Spleen (tissue), 11 donors: Measurements from ENCODE around the gene MACROD2. TPM values are rescaled to one million over a fixed set of nuclear protein-coding genes. Genes with fewer than 3 reads are reported as not detected.
"Not testable (repeated sequence)": the region's sequence is repeated elsewhere in the genome, so short reads cannot be mapped to it uniquely, and the experiment has no call there.

ENCODE experiments used
- DNase-seq: peaks from one replicate; pipeline ENCODE4 v3.0.0-alpha.2; 2020
- H3K27ac ChIP-seq, 8 donors: fragments of 200-600 bp; sonication (generic) in 7 of 8; 1 replicate in 4 of 8; 2 replicates in 4 of 8; pipeline versions ENCODE4 v1.5.0 to v1.8.0; 2016 to 2021; ENCODE audit warnings: inconsistent platforms in 4 of 8, mild to moderate bottlenecking in 4 of 8, moderate library complexity in 1 of 8
- H3K27me3 ChIP-seq, 7 donors: fragments of 200-600 bp; sonication (generic) in 6 of 7; replicated peaks in 1 of 7; 1 replicate in 4 of 7; 2 replicates in 3 of 7; pipeline versions ENCODE4 v1.5.0 to v1.8.0; 2016 to 2021; ENCODE audit warnings: inconsistent platforms in 3 of 7, mild to moderate bottlenecking in 1 of 7
- H3K36me3 ChIP-seq, 6 donors: fragments of 200-600 bp; sonication (generic) in 5 of 6; 1 replicate in 4 of 6; 2 replicates in 2 of 6; pipeline versions ENCODE4 v1.5.0 to v1.8.0; 2016 to 2021; ENCODE audit warnings: inconsistent platforms in 2 of 6
- H3K4me1 ChIP-seq, 6 donors: fragments of 200-600 bp; sonication (generic) in 5 of 6; 1 replicate in 3 of 6; 2 replicates in 3 of 6; pipeline versions ENCODE4 v1.5.0 to v1.8.0; 2016 to 2021; ENCODE audit warnings: inconsistent platforms in 3 of 6
- H3K4me3 ChIP-seq, 8 donors: fragments of 200-600 bp; sonication (generic) in 7 of 8; 1 replicate in 4 of 8; 2 replicates in 4 of 8; pipeline versions ENCODE4 v1.5.0 to v1.8.0; 2016 to 2021; ENCODE audit warnings: inconsistent platforms in 4 of 8, mild to moderate bottlenecking in 4 of 8, moderate library complexity in 2 of 8
- H3K9me3 ChIP-seq, 8 donors: fragments of 200-600 bp; sonication (generic) in 7 of 8; 1 replicate in 4 of 8; 2 replicates in 4 of 8; pipeline versions ENCODE4 v1.5.0 to v1.8.0; 2016 to 2021; ENCODE audit warnings: inconsistent platforms in 4 of 8
- POLR2A ChIP-seq, 3 donors: fragments of 450-650 bp; IDR thresholded peaks; one replicate each; pipeline ENCODE4 v1.5.1; 2017; ENCODE audit warnings: antibody characterized with exemption in 3 of 3, mild to moderate bottlenecking in 1 of 3
- POLR2AphosphoS5 ChIP-seq, 3 donors: sonication (generic); formaldehyde crosslinking; IDR thresholded peaks; one replicate each; pipeline ENCODE4 v1.5.1; 2017; ENCODE audit warnings: antibody characterized with exemption in 3 of 3
- WGBS, 5 donors: extraction: QIAGEN DNeasy Blood & Tissue Kit in 3 of 5; methylation state at CpG; one replicate each; pipeline versions ENCODE4 v1.1.5 to v1.1.7; 2013 to 2018; 5-methylcytosine and 5-hydroxymethylcytosine counted together
- intact Hi-C: fragments of 100-400 bp; cut with DNase I; formaldehyde crosslinking; loops from one replicate; pipeline ENCODE4 v1.15.0; 2023; ENCODE audit warnings: low total_unique reads
- polyA plus RNA-seq, 3 donors: library from polyadenylated mRNA; stranded (reverse); fragments of 200-250 nt; gene quantifications; one replicate each; pipeline ENCODE4 v1.2.1, GENCODE V29; 2013
- total RNA-seq, 7 donors: library from RNA; depleted of rRNA in 3 of 7; stranded (reverse); fragments of >200 nt in 3 of 7; fragmentation: NEBNext Ultra II Directional in 4 of 7; extraction: Animal tissue kit (Norgen Biotek cat#: 25700) in 4 of 7; gene quantifications; one replicate each; pipeline versions ENCODE4 v1.1.0 to v1.2.1, GENCODE V29; 2016 to 2021
- TF ChIP-seq, protein P1 (sequence below), 11 experiments: fragments of 200-600 bp in 7 of 11; fragments of 450-650 bp in 4 of 11; sonication (generic) in 4 of 11; IDR thresholded peaks in 8 of 11; conservative IDR thresholded peaks in 3 of 11; 1 replicate in 7 of 11; 2 replicates in 4 of 11; pipeline versions ENCODE4 v1.4.0 to v1.8.0; 2016 to 2021; ENCODE audit warnings: antibody characterized with exemption in 11 of 11, inconsistent platforms in 4 of 11, mild to moderate bottlenecking in 1 of 11
- donor health status: healthy with polysubstance abuse.
- donor health status: DM: no; HTN: no; CAD: no; lungs with moderate emphysema.
- donor health status: DM: no; HTN: no; CAD: no.
- donor health status: Bipolar disorder and iron deficiency.
- donor health status: healthy.
- donor health status: DM: no; HTN: no; CAD: no.
- donor health status: DM: yes; HTN: yes; CAD: no.

Gene MACROD2
- total and polyA plus RNA-seq, 10 donors = 1.5 to 4.7 (median 3.4) TPM

DNA sequence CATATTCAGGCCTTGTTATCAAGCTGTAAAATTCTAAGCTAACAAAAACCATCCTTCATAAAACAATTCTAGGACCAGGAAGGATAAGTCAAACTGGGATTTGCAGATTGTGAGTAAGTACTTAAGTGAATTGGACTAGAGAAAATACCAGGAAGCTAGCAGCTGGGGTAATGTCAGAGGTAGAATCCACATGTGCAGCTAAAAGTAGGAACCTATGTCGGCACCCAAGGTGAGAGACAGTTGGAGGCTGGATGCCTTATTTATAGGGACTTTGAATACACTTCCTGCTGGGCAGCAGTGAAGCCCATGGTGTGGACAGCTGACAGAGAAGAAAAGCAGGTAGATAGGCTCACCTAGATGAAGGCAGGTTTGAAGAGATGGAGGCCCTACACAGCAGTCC lies 214.8 kb downstream of the MACROD2 start:
- no peak overlapping the region for H3K27ac ChIP-seq
- H3K4me1 ChIP-seq = no peaks in the 10 kb centered on the region
- no peak overlapping the region for H3K4me3 ChIP-seq
- H3K27me3 ChIP-seq = no peaks in the 10 kb centered on the region
- 75 to 89% (median 76%) methylated on average over 1 of the region's 1 CpG for WGBS, 5 donors
- peaks cover 0 to 7% (median 0%) of the 10 kb centered on the region in 8 donors for H3K9me3 ChIP-seq
- DNase-seq = no peak
- H3K36me3 ChIP-seq = no peaks in the 10 kb centered on the region
- intact Hi-C loops = no loop called here
- TF ChIP-seq, protein P1, sequence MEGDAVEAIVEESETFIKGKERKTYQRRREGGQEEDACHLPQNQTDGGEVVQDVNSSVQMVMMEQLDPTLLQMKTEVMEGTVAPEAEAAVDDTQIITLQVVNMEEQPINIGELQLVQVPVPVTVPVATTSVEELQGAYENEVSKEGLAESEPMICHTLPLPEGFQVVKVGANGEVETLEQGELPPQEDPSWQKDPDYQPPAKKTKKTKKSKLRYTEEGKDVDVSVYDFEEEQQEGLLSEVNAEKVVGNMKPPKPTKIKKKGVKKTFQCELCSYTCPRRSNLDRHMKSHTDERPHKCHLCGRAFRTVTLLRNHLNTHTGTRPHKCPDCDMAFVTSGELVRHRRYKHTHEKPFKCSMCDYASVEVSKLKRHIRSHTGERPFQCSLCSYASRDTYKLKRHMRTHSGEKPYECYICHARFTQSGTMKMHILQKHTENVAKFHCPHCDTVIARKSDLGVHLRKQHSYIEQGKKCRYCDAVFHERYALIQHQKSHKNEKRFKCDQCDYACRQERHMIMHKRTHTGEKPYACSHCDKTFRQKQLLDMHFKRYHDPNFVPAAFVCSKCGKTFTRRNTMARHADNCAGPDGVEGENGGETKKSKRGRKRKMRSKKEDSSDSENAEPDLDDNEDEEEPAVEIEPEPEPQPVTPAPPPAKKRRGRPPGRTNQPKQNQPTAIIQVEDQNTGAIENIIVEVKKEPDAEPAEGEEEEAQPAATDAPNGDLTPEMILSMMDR (IDR thresholded peaks at IDR 0.05 in 8 of 11, conservative IDR thresholded peaks at IDR 0.05 in 3 of 11) = no peak
- TF ChIP-seq POLR2AphosphoS5 (IDR thresholded peaks at IDR 0.05) (no peak), POLR2A (IDR thresholded peaks at IDR 0.05) (no peak)

DNA sequence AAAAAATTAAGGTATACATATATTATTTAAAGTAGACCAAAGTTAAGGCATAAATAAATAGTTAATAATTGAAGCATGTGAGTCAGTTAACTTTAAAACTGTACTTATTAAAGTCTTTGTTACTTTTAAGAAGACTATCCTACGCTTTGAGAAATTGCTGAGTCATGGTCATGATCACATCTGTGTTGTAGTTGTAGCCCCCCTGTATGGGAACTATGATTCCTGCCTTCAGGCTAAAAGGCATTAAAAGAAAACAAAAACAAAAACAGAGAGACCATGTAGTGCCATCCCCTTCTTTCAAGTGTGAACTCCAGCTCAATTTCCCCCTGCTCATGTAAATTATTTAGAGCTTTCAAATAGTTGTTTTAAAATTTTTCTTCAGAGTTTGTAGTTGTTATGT lies 218.7 kb downstream of the MACROD2 start:
- no peaks in the 10 kb centered on the region for H3K27me3 ChIP-seq
- WGBS, 5 donors = 47 to 63% (median 57%) methylated on average over 1 of the region's 1 CpG
- no peak overlapping the region for H3K27ac ChIP-seq
- no peaks in the 10 kb centered on the region for H3K4me1 ChIP-seq
- intact Hi-C loops = no loop called here
- peaks cover 0 to 5% (median 0%) of the 10 kb centered on the region in 8 donors for H3K9me3 ChIP-seq
- no peaks in the 10 kb centered on the region for H3K36me3 ChIP-seq
- TF ChIP-seq, protein P1 (IDR thresholded peaks at IDR 0.05 in 8 of 11, conservative IDR thresholded peaks at IDR 0.05 in 3 of 11) = no peak
- no peak for TF ChIP-seq POLR2A (IDR thresholded peaks at IDR 0.05)
- no peak for TF ChIP-seq POLR2AphosphoS5 (IDR thresholded peaks at IDR 0.05)
- no peak overlapping the region for H3K4me3 ChIP-seq
- DNase-seq = no peak

DNA sequence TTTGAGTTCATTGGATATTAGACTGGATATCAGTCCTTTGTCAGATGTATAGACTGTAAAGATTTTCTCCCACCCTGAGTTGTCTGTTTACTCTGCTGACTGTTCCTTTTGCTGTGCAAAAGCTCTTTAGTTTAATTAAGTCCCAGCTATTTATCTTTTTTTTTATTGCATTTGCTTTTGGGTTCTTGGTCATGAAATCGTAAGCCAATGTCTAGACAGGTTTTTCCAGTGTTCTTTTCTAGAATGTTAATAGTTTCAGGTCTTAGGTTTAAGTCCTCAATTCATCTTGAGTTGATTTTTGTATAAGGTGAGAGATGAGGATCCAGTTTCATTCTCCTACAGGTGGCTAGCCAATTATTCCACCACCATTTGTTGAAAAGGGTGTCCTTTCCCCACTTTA lies 220.6 kb downstream of the MACROD2 start:
- H3K4me1 ChIP-seq, H3K36me3 ChIP-seq, H3K27me3 ChIP-seq, DNase-seq, H3K4me3 ChIP-seq, H3K9me3 ChIP-seq, H3K27ac ChIP-seq, intact Hi-C loops: not testable (repeated sequence)
- WGBS, 5 donors = 72 to 88% (median 76%) methylated on average over 1 of the region's 1 CpG

DNA sequence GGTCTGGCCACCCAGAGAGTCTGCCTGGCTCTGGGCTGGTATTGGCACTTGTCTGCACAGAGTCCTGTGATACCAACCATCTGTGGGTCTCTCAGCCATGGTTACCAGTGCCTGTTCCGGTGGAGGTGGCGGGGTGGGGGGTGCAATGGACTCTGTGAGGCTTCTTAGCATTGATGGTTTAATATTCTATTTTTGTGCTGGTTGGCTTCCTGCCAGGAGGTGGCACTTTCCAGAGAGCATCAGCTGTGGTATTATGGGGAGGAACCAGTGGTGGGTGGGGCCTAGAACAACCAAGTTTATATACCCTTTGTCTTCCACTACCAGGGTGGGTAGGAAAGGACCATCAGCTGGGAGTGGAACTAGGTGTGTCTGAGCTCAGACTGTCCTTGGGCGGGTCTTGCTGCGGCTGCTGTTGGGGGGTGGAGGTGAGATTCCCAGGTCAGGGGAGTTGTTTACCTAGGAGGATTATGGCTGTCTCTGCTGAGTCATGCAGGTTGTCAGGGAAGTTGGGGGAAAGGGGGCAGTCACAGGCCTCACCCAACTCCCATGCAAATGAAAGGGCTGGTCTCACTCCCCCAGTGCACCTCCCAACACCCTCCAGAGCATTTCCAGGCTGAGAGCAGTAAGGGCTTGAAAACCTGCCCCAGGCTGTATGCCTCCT lies 224.6 kb downstream of the MACROD2 start:
- Histone ChIP-seq H3K36me3 (no peaks in the 10 kb centered on the region), H3K4me1 (no peaks in the 10 kb centered on the region), H3K27ac (no peak overlapping the region), H3K9me3 (peaks cover 0 to 5% (median 0%) of the 10 kb centered on the region in 8 donors), H3K4me3 (no peak overlapping the region), H3K27me3 (no peaks in the 10 kb centered on the region)
- TF ChIP-seq, protein P1 (IDR thresholded peaks at IDR 0.05 in 8 of 11, conservative IDR thresholded peaks at IDR 0.05 in 3 of 11) = no peak
- TF ChIP-seq POLR2AphosphoS5 (IDR thresholded peaks at IDR 0.05) = no peak
- TF ChIP-seq POLR2A (IDR thresholded peaks at IDR 0.05) = no peak
- DNase-seq = no peak
- WGBS, 5 donors = 80 to 90% (median 88%) methylated on average over 4 of the region's 4 CpGs
- intact Hi-C loops = no loop called here
